Stimulated activated CD8-positive, alpha-beta memory T cell treated with anti-CD3 and anti-CD28 coated beads, Interleukin-12 subunit alpha, Interleukin-12 subunit beta, amount 100 ng/mL, for 1 hour (primary cell): ENCODE measurements around the gene ZNF141.
A peak's percentile ranks its signal among the peaks of the same experiment; 100 is the strongest.
"Not testable (repeated sequence)": the region's sequence is repeated elsewhere in the genome, so short reads cannot be mapped to it uniquely, and the experiment has no call there.

ENCODE experiments used
- DNase-seq: peaks from one replicate; pipeline ENCODE4 v3.0.0-alpha.2; 2020; ENCODE audit warnings: low read depth

The ZNF141 gene

GRCh38 chr4:337143-337931 is at the start of gene ZNF141:
Gene ZNF141, plus strand, starts transcription at chr4:337814. Its CDS starts 170 bp downstream, at chr4:337984.
- peak; percentile 87 for DNase-seq

- no peak for DNase-seq
These were observed 48.7 kb upstream of the ZNF141 start for GRCh38 chr4:288891-289290.

- no peak for DNase-seq
These were observed 42.9 kb upstream of the ZNF141 start for GRCh38 chr4:294732-295131.

GRCh38 chr4:302381-302780 is 35.2 kb upstream of the ZNF141 start:
- no peak for DNase-seq

- DNase-seq = not testable (repeated sequence)
These were observed 33.1 kb upstream of the ZNF141 start for GRCh38 chr4:304516-304915.

GRCh38 chr4:304969-305680 is 32.5 kb upstream of the ZNF141 start, which contains the start of gene ZNF732:
Gene ZNF732, minus strand, starts transcription at chr4:305474. Its CDS starts 164 bp downstream, at chr4:305310.
- no peak for DNase-seq

GRCh38 chr4:306551-306961 is 31.1 kb upstream of the ZNF141 start:
- no peak for DNase-seq

- DNase-seq = no peak
These were observed 27.8 kb upstream of the ZNF141 start for GRCh38 chr4:309807-310206.

- no peak for DNase-seq
These were observed 23.2 kb upstream of the ZNF141 start for GRCh38 chr4:314296-314903.

- no peak for DNase-seq
These were observed 8.9 kb upstream of the ZNF141 start for GRCh38 chr4:328729-329128.

- no peak for DNase-seq
These were observed 2.1 kb upstream of the ZNF141 start for GRCh38 chr4:335515-335914.

- no peak for DNase-seq
These were observed 1.3 kb upstream of the ZNF141 start for GRCh38 chr4:336099-336892.

- no peak for DNase-seq
These were observed 796 bp upstream of the ZNF141 start for GRCh38 chr4:336893-337142.

GRCh38 chr4:337932-338758 is 531 bp downstream of the ZNF141 start:
- no peak for DNase-seq

GRCh38 chr4:338759-339097 is 1.1 kb downstream of the ZNF141 start:
- no peak for DNase-seq

- DNase-seq = no peak
These were observed 2.4 kb downstream of the ZNF141 start for GRCh38 chr4:340011-340410.

GRCh38 chr4:373062-373839 is 35.6 kb downstream of the ZNF141 start:
- no peak for DNase-seq

- DNase-seq = no peak
These were observed 36.9 kb downstream of the ZNF141 start for GRCh38 chr4:374298-375160.

- no peak for DNase-seq
These were observed 46.8 kb downstream of the ZNF141 start for GRCh38 chr4:384311-385010.
